ENCODE results near the gene JAK3.
"Not testable (repeated sequence)": the region's sequence is repeated elsewhere in the genome, so short reads cannot be mapped to it uniquely, and the experiment has no call there.

JAK3 gene

DNA sequence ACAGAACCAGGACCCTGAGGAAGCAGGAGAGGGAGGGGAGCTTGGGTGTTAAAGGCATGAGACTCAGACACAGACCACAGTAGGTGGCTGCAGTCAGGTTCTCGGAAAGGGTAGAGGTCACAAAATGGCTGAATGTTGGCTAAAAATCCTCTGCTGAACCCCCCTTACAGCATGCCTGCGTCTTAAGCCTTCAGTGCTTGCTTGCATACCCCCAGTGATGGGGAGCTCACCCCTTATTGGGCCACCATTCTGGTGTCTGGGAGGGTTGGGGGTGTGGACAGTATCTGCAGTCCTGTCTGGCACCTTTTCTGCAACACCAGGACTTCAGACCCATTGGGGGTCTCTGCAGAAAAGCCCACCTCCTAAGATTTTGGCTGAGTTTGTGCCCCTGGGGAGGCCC is 67.0 kb downstream of the JAK3 start:
- Mint-ChIP-seq H3K36me3 (ENCODE audit: insufficient read depth) (peaks cover 30% of the 10 kb centered on the region), H3K27me3 (no peaks in the 10 kb centered on the region), H3K9me3 (no peaks in the 10 kb centered on the region), H3K4me1 (ENCODE audit: low read depth in 2 of 2) (peaks cover 13 to 24% of the 10 kb centered on the region in 2 donors), H3K4me3 (no peak overlapping the region), H3K27ac (no peak overlapping the region)
- DNase-seq (no peak), ATAC-seq (replicated peaks) (no peak)

DNA sequence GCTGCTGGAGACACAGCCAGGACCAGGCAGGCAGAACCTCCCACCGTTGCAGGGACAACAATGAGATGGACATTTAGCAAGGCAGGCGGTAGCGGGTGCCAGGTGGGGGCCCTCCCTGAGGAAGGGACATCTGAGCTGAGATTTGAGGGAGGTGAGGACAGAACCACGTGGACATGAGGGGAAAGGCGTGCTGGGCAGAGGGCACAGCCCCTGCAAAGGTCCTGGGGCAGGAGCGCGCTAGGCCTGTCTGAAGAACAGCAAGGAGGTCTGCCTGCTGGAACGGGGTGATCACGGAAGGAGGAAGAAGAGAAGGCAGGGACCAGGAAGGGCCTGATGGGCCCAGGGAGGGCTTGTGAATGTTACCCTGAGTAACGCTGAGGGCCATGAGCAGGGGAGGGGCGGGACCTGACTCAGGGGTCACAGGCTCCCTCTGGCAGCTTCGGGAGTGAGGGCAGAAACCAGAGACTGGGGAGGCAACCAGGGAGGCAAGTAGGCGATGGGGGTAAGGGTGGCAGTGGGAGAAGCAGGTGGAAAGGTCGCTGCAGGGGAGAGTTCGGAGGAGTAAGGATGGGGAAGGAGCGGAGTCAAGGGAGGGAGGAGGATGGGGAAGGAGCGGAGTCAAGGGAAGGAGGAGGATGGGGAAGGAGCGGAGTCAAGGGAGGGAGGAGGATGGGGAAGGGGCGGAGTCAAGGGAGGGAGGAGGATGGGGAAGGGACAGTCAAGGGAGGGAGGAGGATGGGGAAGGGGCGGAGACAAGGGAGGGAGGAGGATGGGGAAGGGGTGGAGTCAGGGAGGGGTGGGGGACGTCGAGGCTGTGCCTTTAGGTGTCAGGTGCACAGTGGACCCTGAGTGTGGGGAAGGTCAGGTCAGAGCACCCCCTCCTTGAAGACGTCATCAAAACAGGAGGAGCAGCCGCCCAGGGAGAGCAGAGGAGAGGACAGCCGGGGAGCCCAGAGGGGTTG is 68.5 kb downstream of the JAK3 start:
- Mint-ChIP-seq H3K4me3 (peak overlapping the region in 1 of 2 donors; percentile 5), H3K9me3 (no peaks in the 10 kb centered on the region), H3K27me3 (no peaks in the 10 kb centered on the region), H3K27ac (peak overlapping the region; percentile 39 to 65), H3K36me3 (ENCODE audit: insufficient read depth) (peaks cover 23% of the 10 kb centered on the region), H3K4me1 (ENCODE audit: low read depth in 2 of 2) (peaks cover 15 to 23% of the 10 kb centered on the region in 2 donors)
- no peak for ATAC-seq (replicated peaks)
- no peak for DNase-seq

DNA sequence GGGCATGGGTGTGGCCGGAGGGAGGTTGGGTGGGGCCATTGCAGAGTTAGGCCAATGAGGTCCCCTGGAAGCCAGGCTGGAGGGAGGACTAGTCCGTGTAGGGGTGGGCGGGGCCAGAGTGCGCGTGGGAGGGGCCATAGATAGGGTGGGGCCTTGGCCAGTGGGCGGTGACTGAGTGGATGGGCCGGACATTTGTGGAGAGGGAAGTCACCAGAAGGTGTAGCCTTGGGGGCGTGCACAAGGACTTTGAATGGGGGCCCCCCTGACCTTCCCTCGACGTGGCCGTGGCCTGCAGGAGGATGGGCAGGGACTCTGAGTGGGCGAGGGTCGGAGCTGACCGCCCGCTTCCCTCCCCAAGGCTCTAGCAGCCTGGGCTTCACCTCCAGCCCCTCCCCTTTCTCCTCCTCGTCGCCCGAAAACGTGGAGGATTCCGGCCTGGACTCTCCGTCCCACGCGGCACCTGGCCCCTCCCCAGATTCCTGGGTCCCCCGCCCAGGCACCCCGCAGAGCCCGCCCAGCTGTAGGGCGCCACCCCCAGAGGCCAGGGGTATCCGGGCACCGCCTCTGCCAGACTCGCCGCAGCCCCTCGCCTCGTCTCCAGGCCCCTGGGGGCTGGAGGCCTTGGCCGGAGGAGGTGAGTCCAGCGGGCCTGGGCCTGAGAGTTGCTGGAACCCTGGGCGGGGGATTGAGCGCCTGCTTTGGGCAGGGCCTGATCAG is 69.4 kb downstream of the JAK3 start:
- peaks cover 22% of the 10 kb centered on the region for H3K36me3 Mint-ChIP-seq (ENCODE audit: insufficient read depth)
- H3K4me1 Mint-ChIP-seq (ENCODE audit: low read depth in 2 of 2): peaks cover 10 to 22% of the 10 kb centered on the region in 2 donors
- DNase-seq (no peak), ATAC-seq (replicated peaks) (peak; percentile 52)
- no peaks in the 10 kb centered on the region for H3K9me3 Mint-ChIP-seq
- peak overlapping the region; percentile 39 to 57 for H3K27ac Mint-ChIP-seq
- no peaks in the 10 kb centered on the region for H3K27me3 Mint-ChIP-seq
- H3K4me3 Mint-ChIP-seq: no peak overlapping the region

DNA sequence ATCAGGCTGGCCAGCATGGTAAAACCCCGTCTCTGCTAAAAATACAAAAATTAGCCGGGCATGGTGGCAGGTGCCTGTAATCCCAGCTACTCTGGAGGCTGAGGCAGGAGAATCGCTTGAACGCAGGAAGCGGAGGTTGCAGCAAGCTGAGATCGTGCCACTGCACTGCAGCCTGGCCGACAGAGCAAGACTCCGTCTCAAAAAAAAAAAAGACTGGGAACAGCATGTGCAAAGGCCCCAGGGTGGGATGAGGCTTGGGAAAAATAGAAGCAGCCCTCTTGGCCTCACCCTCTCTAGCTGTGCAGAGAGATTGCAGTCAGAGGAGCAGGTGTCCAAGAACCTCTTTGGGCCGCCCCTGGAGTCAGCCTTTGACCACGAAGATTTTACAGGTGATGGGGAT is 69.9 kb downstream of the JAK3 start:
- H3K9me3 Mint-ChIP-seq; DNase-seq; H3K27me3 Mint-ChIP-seq; ATAC-seq (replicated peaks); H3K4me3 Mint-ChIP-seq: not testable (repeated sequence)
- Mint-ChIP-seq H3K36me3 (ENCODE audit: insufficient read depth) (peaks cover 16% of the 10 kb centered on the region), H3K27ac (peak overlapping the region in 1 of 2 donors; percentile 57), H3K4me1 (ENCODE audit: low read depth in 2 of 2) (peaks cover 10 to 22% of the 10 kb centered on the region in 2 donors)

DNA sequence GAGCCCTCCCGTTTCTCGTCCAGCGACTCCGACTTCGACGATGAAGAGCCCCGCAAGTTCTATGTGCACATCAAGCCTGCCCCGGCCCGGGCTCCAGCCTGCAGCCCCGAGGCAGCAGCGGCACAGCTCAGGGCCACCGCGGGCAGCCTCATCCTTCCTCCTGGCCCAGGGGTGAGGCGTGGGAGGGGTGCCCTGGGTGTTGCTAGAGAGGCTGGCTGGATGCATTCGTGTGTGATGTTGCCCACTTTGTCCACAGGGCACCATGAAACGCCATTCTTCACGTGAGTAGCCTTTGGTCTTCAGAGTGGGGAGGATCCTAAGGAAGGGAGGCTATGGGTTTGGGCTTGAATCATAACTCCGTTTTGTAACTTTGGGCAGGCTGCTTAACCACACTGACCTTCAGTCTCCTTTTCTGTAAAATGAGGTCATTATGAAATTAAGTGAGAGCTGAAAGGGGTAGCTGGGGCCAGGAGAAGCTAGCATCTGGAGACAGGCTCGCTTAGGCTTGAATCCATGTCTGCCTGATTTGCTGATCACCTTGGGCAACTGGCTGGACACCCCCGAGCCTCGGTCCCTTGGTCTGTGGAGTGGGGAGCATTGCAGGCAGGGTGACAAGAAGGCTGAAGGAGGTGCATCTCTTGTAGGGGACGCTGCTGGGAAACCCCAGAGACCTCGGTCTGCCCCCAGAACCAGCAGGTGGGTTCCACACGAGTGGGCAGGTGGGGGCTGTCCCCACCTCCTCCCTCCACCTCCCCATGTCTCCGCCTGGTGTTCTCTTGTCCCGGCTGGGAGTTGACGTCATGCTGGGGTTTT is 71.6 kb downstream of the JAK3 start:
- Mint-ChIP-seq H3K9me3 (no peaks in the 10 kb centered on the region), H3K4me1 (ENCODE audit: low read depth in 2 of 2) (peaks cover 8 to 19% of the 10 kb centered on the region in 2 donors), H3K27me3 (no peaks in the 10 kb centered on the region), H3K27ac (peak overlapping the region; percentile 23 to 60), H3K4me3 (no peak overlapping the region), H3K36me3 (ENCODE audit: insufficient read depth) (peaks cover 26% of the 10 kb centered on the region)
- DNase-seq: no peak
- peak; percentile 72 for ATAC-seq (replicated peaks)

DNA sequence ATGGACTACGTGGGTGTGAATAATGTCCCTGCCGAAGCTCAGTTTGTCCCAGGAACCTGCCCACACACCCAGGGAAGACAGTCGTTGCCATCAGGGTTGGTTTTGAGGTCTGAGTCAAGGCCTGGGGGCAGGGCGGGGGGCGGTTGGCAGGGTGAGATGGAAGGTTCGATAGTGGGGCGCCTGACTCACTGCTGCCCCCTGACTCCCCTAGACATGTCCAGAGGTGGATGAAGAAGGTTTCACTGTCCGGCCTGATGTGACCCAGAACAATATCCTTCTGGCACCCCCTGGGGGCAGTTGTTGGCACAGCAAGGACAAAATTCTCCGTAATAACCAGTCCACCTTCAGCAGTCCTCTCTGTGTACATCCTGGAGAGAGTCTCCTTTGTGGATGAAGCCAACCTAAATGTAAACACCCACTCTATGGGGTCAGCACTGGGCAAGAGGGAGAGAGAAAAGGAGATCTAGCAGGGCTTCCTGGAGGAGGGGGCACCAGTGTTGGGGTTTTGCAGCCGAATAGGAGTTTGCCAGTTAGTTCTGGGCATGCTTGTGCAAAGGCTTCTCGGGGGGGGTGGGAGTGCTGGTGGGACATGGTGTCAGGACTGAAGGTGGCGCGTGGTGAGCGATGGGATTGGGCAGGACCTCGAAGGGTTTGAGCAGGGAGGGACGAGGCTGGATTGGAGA is 72.4 kb downstream of the JAK3 start:
- Mint-ChIP-seq H3K4me3 (no peak overlapping the region), H3K36me3 (ENCODE audit: insufficient read depth) (peaks cover 31% of the 10 kb centered on the region), H3K27ac (peak overlapping the region in 1 of 2 donors; percentile 11), H3K4me1 (ENCODE audit: low read depth in 2 of 2) (peaks cover 8 to 19% of the 10 kb centered on the region in 2 donors), H3K27me3 (no peaks in the 10 kb centered on the region), H3K9me3 (no peaks in the 10 kb centered on the region)
- ATAC-seq (replicated peaks): no peak
- peak; percentile 27 to 39 (median 28) for DNase-seq

Data from effector memory CD8-positive, alpha-beta T cell (primary cell).